8988T (cell line): Measurements from ENCODE around the gene FMNL1.
A peak's percentile ranks its signal among the peaks of the same experiment; 100 is the strongest.
"Not testable (repeated sequence)": the region's sequence is repeated elsewhere in the genome, so short reads cannot be mapped to it uniquely, and the experiment has no call there.

Experiments used
- DNase-seq: peaks from one replicate; pipeline ENCODE4 v3.0.0; 2011

The FMNL1 gene

DNA sequence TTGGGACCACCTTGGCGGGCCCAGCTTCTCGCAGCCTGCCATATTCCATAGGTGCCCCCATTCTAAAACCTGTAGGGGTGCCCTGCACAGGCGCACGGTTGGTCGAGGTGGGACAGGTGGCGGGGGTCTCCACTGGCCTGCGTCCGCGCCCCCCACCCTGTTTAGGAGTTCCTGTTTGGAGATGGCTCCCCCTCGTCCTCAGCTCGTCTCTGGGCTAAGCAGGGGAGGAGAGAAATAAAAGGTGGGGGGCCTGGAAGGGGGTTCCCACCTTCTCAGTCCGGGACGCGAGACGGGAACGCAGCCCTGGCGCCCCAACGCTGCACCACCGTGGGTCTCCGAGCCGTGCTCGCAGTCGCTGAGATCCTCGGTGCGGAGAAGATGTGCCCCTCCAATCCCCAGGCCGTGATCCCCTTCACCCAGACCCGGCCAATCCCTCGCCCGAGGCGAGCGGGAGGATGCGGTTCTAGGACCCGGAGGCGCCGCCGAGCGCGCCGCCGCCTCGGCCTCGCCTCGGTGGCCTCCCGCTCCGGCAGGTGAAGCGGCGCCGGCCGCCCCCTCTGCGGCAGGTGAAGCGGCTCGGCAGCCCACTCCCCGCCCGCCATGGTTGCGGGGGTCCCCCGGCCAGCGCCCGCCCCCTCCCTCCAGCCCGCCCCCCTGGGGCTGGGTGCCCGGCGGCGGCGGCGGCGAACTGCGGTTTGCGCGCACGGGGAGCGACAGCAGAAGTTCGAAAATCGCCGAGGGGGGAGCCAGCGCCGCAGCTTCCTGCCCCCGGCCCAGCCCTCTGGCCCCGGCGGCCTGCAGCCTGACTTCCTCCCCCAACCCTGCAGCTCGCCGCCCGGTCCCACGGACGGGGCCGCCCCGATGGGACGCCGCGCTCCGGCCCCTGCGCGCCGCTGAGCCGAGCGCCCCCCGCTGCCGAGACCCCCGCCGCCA lies at the start of gene FMNL1:
Gene FMNL1 (plus strand): TSS at position 805 of the 933 bp plus-strand sequence. CDS start 240 bp downstream, outside the sequence.
- DNase-seq, result peak; percentile 61

- DNase-seq, result no peak
Observed at GRCh38 chr17:45172232-45172540, 49.5 kb upstream of the FMNL1 start.

DNA sequence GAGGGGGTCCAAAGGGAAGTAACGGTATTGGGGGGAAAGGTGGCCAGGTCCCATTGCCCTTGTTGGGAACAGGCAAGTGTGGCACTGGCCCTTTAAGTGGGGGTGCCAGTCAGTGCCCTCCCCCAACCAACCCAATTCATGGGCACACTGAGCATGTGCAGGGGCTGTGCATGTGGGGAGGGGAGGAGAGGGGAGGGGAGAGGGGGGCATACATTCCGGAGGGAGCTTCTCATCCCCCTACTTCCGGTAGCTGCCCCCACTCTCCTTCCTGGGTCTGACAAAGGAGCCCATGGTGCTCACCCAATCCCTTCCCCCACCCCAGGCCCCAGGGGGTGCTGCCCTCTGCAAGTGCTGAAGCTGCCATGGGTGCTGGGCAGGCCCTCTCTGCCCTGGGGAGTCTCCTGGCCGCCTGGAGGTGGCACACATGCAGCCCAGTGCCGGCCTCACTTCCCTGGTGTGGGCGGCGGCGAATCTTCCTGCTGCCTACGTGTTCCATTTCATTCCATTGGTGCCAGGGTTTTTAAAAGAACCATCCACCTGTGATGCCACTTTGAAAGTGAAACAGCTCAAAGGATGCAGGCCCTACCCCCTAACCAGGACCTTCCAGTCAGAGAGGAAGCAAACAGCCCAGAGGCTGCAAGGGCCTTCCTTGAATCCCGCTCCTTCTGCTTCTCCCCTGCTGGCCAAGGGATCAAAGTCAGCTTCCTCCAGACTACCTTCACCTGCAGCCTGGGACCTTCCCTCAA lies 49.0 kb upstream of the FMNL1 start:
- DNase-seq, result peak; percentile 52

GRCh38 chr17:45175759-45176115 lies 45.9 kb upstream of the FMNL1 start:
- DNase-seq, result no peak

DNA sequence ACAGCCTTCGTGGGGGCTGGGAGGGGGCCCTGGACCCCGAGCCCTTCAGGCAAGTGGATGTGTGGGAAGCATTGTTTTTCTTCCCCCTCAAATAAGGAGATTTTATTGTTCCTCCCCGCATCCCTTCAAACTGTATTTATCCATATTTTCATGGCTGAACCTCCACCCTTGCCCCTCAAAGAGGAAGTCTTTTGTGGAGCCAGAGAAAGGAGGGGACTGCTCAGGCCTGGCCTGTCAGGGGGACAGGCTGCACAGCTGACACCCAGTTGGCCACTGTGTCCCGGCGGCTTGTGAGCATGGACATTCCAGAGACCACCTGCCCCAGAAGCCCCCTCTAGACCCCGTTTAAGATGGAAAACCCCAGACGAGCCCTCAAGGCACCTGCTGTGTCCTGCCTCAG lies 44.1 kb upstream of the FMNL1 start:
- no peak for DNase-seq

- DNase-seq, result no peak
Observed at GRCh38 chr17:45184144-45184543, 37.5 kb upstream of the FMNL1 start.

- no peak for DNase-seq
Observed at GRCh38 chr17:45186801-45187354, 34.8 kb upstream of the FMNL1 start.

DNA sequence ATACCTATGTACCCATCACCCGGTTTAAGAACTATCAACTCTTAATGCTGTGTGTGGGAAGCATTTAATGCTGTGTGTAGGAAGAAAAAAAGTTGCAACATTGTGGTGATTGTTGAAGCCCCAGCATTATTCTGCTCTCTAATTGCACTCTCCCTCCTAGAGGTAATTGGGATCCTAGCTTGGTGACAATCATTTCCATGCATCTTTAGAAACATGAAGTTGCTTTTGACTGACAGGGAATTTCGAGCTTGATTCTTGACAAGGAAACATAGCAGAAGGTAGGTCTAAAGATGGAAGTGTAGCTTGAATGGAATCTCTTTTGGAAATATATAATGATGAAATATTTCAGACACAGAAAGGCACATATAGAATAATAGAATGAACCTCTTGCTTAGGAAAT lies 32.7 kb upstream of the FMNL1 start:
- DNase-seq, result no peak

GRCh38 chr17:45190503-45191255 lies 31.0 kb upstream of the FMNL1 start:
- no peak for DNase-seq

DNA sequence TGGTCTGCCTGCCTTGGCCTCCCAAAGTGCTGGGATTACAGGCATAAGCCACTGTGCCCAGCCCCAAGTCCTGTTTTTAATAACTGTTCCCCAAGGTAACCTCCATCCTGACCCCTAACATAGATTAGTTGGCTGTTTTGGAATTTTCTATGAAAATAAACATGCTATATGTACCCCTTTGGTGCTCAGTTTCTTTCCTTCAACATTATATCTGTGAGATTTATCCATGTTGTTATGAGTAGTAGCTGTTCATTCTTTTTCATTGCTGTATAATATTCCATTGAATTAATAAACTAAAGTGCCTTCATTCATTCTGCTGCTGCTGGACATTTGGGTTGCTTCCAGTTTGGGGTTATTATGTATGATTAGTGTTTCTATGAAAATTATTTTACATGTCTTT lies 26.3 kb upstream of the FMNL1 start:
- no peak for DNase-seq

- DNase-seq, result no peak
Observed at GRCh38 chr17:45197108-45197507, 24.6 kb upstream of the FMNL1 start.

DNA sequence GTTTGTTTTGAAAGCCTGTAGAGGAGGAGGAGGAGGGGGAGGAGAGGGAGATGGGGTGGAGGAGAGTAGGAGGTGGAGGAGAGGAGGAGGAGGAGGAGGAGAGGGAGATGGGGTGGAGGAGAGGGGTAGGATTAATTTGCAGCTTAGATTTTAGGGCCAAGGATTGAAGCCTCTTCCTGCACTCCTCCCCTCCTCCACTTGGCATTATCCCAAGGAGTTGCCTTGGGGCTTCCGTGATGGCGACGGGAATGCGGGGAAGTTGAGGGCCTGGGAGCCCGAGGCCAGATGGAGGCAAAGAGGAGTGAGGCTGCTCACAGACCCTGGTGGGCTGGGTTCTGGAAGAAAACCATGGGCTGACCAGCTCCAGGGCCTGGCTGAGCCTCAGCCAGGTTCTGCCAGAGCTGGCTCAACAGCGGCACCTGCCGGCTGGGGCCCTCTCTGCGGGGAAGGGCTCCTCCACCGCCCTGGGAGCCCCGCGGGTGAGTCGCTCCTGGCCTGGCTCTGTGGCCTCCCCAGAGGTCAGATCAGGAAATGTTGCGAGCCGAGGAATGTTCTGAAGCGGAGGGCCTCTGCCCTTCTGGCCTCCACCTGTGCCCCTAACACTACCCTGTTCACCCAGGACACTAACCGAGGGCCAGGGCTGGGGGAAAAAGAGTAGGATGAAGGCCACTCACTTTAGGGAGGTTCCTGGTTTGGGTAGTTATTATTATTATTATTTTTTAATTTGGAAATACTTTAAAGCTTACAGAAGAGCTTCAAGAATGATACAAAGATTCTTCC lies 23.9 kb upstream of the FMNL1 start:
- DNase-seq, result no peak

DNA sequence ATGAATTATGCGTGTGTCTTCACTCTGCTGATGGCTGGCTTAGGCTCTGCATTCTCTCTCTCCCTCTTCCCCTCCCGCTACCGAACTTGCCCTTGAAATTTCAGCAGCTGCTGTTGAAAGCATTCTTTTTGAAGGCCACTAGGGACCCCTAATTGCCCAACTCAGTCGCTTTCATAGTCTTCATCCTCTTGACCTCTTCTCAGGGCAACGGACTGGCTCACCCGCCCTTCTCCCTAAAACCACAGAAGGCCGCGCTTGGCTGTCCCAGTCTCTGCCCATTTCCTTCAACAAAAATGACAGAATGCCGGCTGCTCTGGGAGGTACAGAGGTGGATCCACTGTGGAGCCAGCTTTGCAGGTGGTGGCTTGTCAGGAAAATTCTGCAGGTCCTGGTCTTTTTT lies 21.0 kb upstream of the FMNL1 start:
- DNase-seq, result no peak

DNA sequence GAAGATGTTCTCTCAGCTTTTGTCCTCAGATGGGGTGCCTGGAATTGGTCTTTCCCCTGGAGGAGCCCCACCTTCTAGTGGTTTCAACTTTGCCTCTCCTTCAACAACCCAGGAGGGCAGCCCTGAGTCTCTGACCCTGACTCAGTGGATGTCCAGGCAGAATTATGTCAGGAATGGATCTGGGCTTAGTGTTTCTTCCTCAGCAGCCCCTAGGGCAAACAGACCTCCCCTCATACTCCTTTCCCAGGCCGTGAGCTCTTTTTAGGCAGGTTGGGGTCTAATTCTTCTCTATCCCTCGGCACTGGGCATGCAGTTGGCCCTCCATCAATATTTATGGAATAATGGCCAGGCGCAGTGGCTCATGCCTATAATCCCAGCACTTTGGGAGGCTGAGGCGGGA lies 20.2 kb upstream of the FMNL1 start:
- DNase-seq, result no peak

GRCh38 chr17:45201880-45202279 lies 19.8 kb upstream of the FMNL1 start:
- not testable (repeated sequence) for DNase-seq

GRCh38 chr17:45218895-45219661 lies 2.6 kb upstream of the FMNL1 start:
- DNase-seq, result peak; percentile 63

DNA sequence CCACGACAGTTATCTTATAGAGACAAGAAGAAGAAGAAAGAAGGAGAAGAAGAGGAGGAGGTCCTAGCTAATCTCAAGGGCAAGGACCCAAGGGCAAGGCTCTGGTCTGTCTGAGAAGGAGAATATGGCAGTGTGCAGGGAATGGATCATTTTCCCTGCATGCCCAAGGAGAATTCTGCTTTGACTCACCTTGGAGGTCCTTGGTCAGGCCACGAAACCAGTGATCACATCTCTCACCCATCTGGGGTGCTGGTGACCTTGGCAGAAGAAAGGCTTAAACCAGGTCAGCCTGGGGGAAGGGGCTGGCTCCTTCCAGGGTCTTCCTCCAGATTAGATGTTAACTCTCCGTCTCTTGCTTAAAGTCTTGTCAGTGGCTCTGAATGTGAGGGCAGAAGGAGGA lies 1.6 kb upstream of the FMNL1 start:
- DNase-seq, result no peak

DNA sequence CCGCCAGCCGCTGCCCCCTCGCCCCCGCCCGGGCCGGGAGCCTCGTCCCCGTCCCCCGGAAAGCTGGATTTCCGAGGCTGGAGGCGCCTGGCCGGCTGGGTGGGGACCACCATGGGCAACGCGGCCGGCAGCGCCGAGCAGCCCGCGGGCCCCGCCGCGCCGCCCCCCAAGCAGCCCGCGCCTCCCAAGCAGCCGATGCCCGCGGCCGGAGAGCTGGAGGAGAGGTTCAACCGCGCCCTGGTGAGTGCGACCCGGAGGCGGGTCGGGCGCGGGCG lies 266 bp downstream of the FMNL1 start:
- DNase-seq, result no peak

GRCh38 chr17:45222289-45222995 lies 757 bp downstream of the FMNL1 start:
- peak; percentile 22 for DNase-seq

GRCh38 chr17:45222996-45223538 lies 1.4 kb downstream of the FMNL1 start:
- DNase-seq, result peak; percentile 34
